ENCODE results near the gene B3GNT4. TPM values are rescaled to one million over a fixed set of nuclear protein-coding genes. Genes with fewer than 3 reads are reported as not detected.

B3GNT4 gene
- total and polyA plus RNA-seq, 7 donors = under 0.01 to 1.0 (median 0.55) TPM; not detected in 2

DNA sequence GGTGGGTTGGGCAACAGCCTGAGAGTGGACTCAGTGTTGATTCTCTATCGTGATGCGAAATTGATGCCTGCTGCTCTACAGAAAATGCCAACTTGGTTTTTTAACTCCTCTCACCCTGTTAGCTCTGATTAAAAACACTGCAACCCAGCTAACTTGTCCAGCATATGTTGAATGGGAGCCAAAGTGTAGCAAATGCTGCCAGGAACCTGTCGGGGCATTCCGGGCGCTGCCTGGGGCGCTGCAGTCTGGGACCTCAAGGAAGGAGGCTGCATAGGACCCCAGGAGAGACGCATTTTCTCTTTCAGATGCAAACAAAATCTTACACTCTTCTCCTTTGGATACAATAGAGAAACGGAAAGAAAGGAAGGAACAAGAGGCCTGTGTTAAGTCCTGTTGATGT lies 3.9 kb downstream of the B3GNT4 start:
- Histone ChIP-seq H3K27me3 (peaks cover 12 to 38% (median 33%) of the 10 kb centered on the region in 3 donors), H3K9me3 (no peaks in the 10 kb centered on the region), H3K36me3 (peaks cover 12 to 57% (median 40%) of the 10 kb centered on the region in 4 donors), H3K4me1 (peaks cover 0 to 20% (median 19%) of the 10 kb centered on the region in 4 donors), H3K27ac (no peak overlapping the region), H3K4me3 (no peak overlapping the region)
- WGBS, 2 donors = 89 to 92% methylated on average over 8 of the region's 8 CpGs
- no peak for DNase-seq
- no peak for TF ChIP-seq POLR2AphosphoS5 (IDR thresholded peaks at IDR 0.05)
- TF ChIP-seq, protein P1, sequence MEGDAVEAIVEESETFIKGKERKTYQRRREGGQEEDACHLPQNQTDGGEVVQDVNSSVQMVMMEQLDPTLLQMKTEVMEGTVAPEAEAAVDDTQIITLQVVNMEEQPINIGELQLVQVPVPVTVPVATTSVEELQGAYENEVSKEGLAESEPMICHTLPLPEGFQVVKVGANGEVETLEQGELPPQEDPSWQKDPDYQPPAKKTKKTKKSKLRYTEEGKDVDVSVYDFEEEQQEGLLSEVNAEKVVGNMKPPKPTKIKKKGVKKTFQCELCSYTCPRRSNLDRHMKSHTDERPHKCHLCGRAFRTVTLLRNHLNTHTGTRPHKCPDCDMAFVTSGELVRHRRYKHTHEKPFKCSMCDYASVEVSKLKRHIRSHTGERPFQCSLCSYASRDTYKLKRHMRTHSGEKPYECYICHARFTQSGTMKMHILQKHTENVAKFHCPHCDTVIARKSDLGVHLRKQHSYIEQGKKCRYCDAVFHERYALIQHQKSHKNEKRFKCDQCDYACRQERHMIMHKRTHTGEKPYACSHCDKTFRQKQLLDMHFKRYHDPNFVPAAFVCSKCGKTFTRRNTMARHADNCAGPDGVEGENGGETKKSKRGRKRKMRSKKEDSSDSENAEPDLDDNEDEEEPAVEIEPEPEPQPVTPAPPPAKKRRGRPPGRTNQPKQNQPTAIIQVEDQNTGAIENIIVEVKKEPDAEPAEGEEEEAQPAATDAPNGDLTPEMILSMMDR (IDR thresholded peaks at IDR 0.05) = no peak
- no peak for TF ChIP-seq POLR2A (IDR thresholded peaks at IDR 0.05)
- TF ChIP-seq EP300 (IDR thresholded peaks at IDR 0.05) = no peak
- intact Hi-C loops (cut with DNase I) = no loop called here

GRCh38 chr12:122208073-122208820 lies 4.7 kb downstream of the B3GNT4 start:
- intact Hi-C loops (cut with DNase I) = no loop called here
- peaks cover 12 to 66% (median 48%) of the 10 kb centered on the region in 4 donors for H3K36me3 ChIP-seq
- no peak for DNase-seq

DNA sequence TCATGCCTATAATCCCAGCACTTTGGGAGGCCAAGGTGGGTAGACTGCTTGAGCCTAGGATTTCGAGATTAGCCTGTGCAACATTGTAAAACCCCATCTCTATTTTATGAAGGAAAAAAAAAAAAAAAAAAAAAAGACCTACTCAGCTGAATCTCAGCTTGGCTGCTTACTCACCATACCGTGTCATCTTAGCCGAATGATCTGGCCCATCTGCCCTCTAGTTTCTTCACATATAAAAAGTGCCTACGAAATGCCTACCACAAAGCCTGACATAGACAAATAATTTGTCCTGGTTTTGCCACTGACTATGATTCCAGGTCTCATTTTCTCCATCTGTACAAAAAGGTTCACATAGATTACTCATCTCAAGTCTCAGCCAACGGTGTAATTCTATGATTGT lies 12.3 kb downstream of the B3GNT4 start:
- H3K36me3 ChIP-seq = peaks cover 28 to 100% (median 64%) of the 10 kb centered on the region in 4 donors

More at GRCh38 chr12:122208073-122208820, 4.7 kb downstream of the B3GNT4 start:
- Histone ChIP-seq H3K27ac (no peak overlapping the region), H3K9me3 (no peaks in the 10 kb centered on the region), H3K4me1 (peaks cover 0 to 15% (median 14%) of the 10 kb centered on the region in 4 donors), H3K4me3 (no peak overlapping the region), H3K27me3 (peaks cover 11 to 29% (median 25%) of the 10 kb centered on the region in 3 donors)
- WGBS, 2 donors = 93 to 95% methylated on average over 18 of the region's 18 CpGs
- no peak for TF ChIP-seq EP300 (IDR thresholded peaks at IDR 0.05)
- no peak for TF ChIP-seq POLR2AphosphoS5 (IDR thresholded peaks at IDR 0.05)
- TF ChIP-seq, protein P1 (IDR thresholded peaks at IDR 0.05) = no peak
- no peak for TF ChIP-seq POLR2A (IDR thresholded peaks at IDR 0.05)

DNA sequence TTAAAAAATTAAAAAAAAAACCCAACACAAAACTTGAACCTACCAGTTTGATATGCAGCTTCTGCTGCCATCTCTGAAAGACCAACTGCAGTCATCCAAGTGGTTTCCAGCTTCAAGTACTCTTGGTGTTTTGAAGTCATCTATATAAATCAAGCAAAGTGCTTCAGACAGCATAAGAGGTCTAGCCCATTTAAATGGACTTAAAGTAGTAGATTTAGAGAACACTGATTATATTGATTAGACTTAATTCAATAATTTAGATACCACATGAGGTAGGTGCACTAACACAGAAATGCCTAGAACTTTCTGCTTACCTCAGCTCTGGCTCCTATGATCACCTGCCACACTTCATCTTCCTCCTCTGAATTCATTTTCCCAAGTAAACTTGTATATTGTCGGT lies 12.9 kb downstream of the B3GNT4 start:
- peaks cover 28 to 100% (median 65%) of the 10 kb centered on the region in 4 donors for H3K36me3 ChIP-seq
- TF ChIP-seq, protein P1 (IDR thresholded peaks at IDR 0.05) = no peak
- 93 to 95% methylated on average over 1 of the region's 1 CpG for WGBS, 2 donors

More for the DNA sequence above, 12.3 kb downstream of the B3GNT4 start:
- no peak overlapping the region for H3K4me3 ChIP-seq
- TF ChIP-seq POLR2A (IDR thresholded peaks at IDR 0.05) (no peak), POLR2AphosphoS5 (IDR thresholded peaks at IDR 0.05) (no peak), EP300 (IDR thresholded peaks at IDR 0.05) (no peak)
- TF ChIP-seq, protein P1 (IDR thresholded peaks at IDR 0.05) = no peak
- whole genome bisulfite sequencing, 2 donors = 90 to 94% methylated on average over 5 of the region's 5 CpGs
- intact Hi-C loops (cut with DNase I) = no loop called here
- no peaks in the 10 kb centered on the region for H3K4me1 ChIP-seq
- no peak for DNase-seq
- H3K9me3 ChIP-seq = no peaks in the 10 kb centered on the region
- H3K27me3 ChIP-seq = no peaks in the 10 kb centered on the region
- H3K27ac ChIP-seq = no peak overlapping the region

More for the DNA sequence above, 12.9 kb downstream of the B3GNT4 start:
- H3K4me3 ChIP-seq = no peak overlapping the region
- no peaks in the 10 kb centered on the region for H3K4me1 ChIP-seq
- no peak for DNase-seq
- H3K9me3 ChIP-seq = no peaks in the 10 kb centered on the region
- intact Hi-C loops (cut with DNase I) = no loop called here
- no peaks in the 10 kb centered on the region for H3K27me3 ChIP-seq
- no peak overlapping the region for H3K27ac ChIP-seq

Measured in sigmoid colon (tissue), 7 donors.